IPS-18c (cell line): Measurements from ENCODE around the gene BSG.

Experiments
- H3K4me3 ChIP-seq: 2 replicates; pipeline ENCODE4 v1.7.0; 2013; ENCODE audit warnings: low read depth, mild to moderate bottlenecking, low read length, moderate library complexity; ENCODE audit not compliant: insufficient read depth
- H3K9me3 ChIP-seq: one replicate; pipeline ENCODE4 v1.6.1; 2013; ENCODE audit warnings: mild to moderate bottlenecking, low read length, moderate library complexity; ENCODE audit not compliant: control insufficient read depth, insufficient read depth

The BSG gene

GRCh38 chr19:608155-609003 is 36.0 kb downstream of the BSG start:
- H3K9me3 ChIP-seq, result no peaks in the 10 kb centered on the region
- no peak overlapping the region for H3K4me3 ChIP-seq

- H3K9me3 ChIP-seq, result peaks cover under 1% of the 10 kb centered on the region
- H3K4me3 ChIP-seq, result no peak overlapping the region
Measured at GRCh38 chr19:609004-609346, 36.6 kb downstream of the BSG start.

GRCh38 chr19:610071-610800 is 37.8 kb downstream of the BSG start:
- H3K9me3 ChIP-seq, result peaks cover 2% of the 10 kb centered on the region
- no peak overlapping the region for H3K4me3 ChIP-seq

GRCh38 chr19:610801-611480 is 38.5 kb downstream of the BSG start:
- Histone ChIP-seq H3K4me3 (no peak overlapping the region), H3K9me3 (peaks cover 2% of the 10 kb centered on the region)

- H3K4me3 ChIP-seq, result no peak overlapping the region
- peaks cover 2% of the 10 kb centered on the region for H3K9me3 ChIP-seq
Measured at GRCh38 chr19:611481-611868, 39.1 kb downstream of the BSG start.

GRCh38 chr19:612941-613340 is 40.5 kb downstream of the BSG start:
- no peak overlapping the region for H3K4me3 ChIP-seq
- peaks cover 2% of the 10 kb centered on the region for H3K9me3 ChIP-seq

GRCh38 chr19:613732-614567 is 41.6 kb downstream of the BSG start:
- peaks cover 2% of the 10 kb centered on the region for H3K9me3 ChIP-seq
- no peak overlapping the region; the same call in 1 of the 2 replicates for H3K4me3 ChIP-seq

- Histone ChIP-seq H3K4me3 (no peak overlapping the region), H3K9me3 (peaks cover 2% of the 10 kb centered on the region)
Measured at GRCh38 chr19:615619-616018, 43.2 kb downstream of the BSG start.

- H3K4me3 ChIP-seq, result no peak overlapping the region
- peaks cover 2% of the 10 kb centered on the region for H3K9me3 ChIP-seq
Measured at GRCh38 chr19:616062-616700, 43.8 kb downstream of the BSG start.

- H3K4me3 ChIP-seq, result no peak overlapping the region
- peaks cover 2% of the 10 kb centered on the region for H3K9me3 ChIP-seq
Measured at GRCh38 chr19:616747-617526, 44.5 kb downstream of the BSG start.

GRCh38 chr19:617551-618246 is 45.3 kb downstream of the BSG start:
- H3K9me3 ChIP-seq, result peaks cover 2% of the 10 kb centered on the region
- H3K4me3 ChIP-seq, result no peak overlapping the region

- H3K9me3 ChIP-seq, result peaks cover 2% of the 10 kb centered on the region
- H3K4me3 ChIP-seq, result no peak overlapping the region
Measured at GRCh38 chr19:618247-618619, 45.8 kb downstream of the BSG start.

- Histone ChIP-seq H3K9me3 (peaks cover 2% of the 10 kb centered on the region), H3K4me3 (no peak overlapping the region)
Measured at GRCh38 chr19:618674-619285, 46.4 kb downstream of the BSG start.

- H3K4me3 ChIP-seq, result no peak overlapping the region
- H3K9me3 ChIP-seq, result no peaks in the 10 kb centered on the region
Measured at GRCh38 chr19:619286-620002, 47.0 kb downstream of the BSG start.
